HCT116 (cell line): Measurements from ENCODE around the gene BMF. TPM values are rescaled to one million over a fixed set of nuclear protein-coding genes. Genes with fewer than 3 reads are reported as not detected.

Source experiments
- ATAC-seq: fragments of 200-7000 bp; cut with Tn5 transposase; 2 replicates; pipeline ENCODE4 v1.9.1; 2020; ENCODE audit warnings: mild to moderate bottlenecking, moderate library complexity
- BruUV-seq: library from RNA; stranded (reverse); fragments of 400-500 nt; replicated peaks from 2 replicates; lab custom pipeline; 2021; lab: Mats Ljungman, UMichigan
- CTCF ChIA-PET: fragments of 300-600 bp; sonication (Branson Sonifier 250); formaldehyde crosslinking; loops from one replicate; lab custom pipeline; 2021; ENCODE audit warnings: antibody characterized with exemption; lab: Charles Lee
- POLR2A ChIA-PET: fragments of 300-600, 350-600 bp; sonication (Branson Sonifier 250); formaldehyde crosslinking; loops from one replicate; lab custom pipeline; 2021; ENCODE audit warnings: antibody characterized with exemption; lab: Charles Lee
- RAD21 ChIA-PET, 2 experiments: fragments of 300-600 bp; sonication (Branson Sonifier 250); formaldehyde crosslinking; loops; one replicate each; lab custom pipeline; 2023; ENCODE audit warnings: low total read pairs in 2 of 2; ENCODE audit not compliant: uncharacterized antibody in 2 of 2, unreplicated experiment in 2 of 2, low non-redundant PET in 1 of 2; lab: Charles Lee
- DNase-seq: peaks from one replicate; pipeline ENCODE4 v3.0.0-alpha.2; 2010; ENCODE audit warnings: low read depth, low spot score
- H2AFZ ChIP-seq: fragments of 200-600 bp; shearing (Covaris generic), sonication (generic); 2 replicates; pipeline ENCODE4 v1.6.1; 2017; ENCODE audit warnings: low read depth, mixed run types, mixed read lengths, antibody characterized with exemption, low read length; ENCODE audit not compliant: poor library complexity, severe bottlenecking
- H3K27ac ChIP-seq: 2 replicates; pipeline ENCODE4 v1.5.1; 2012; ENCODE audit warnings: low read depth, low read length
- H3K27me3 ChIP-seq: fragments of 200-600 bp; sonication (generic); 2 replicates; pipeline ENCODE4 v1.6.1; 2016; ENCODE audit warnings: mixed run types, low read length, mixed read lengths; ENCODE audit not compliant: insufficient read depth
- H3K36me3 ChIP-seq, 2 experiments: fragments of 200-500 bp in 1 of 2; fragments of 200-600 bp in 1 of 2; sonication (Bioruptor generic) in 1 of 2; sonication (generic) in 1 of 2; 2 replicates each; pipeline versions ENCODE4 v1.5.1 to v1.6.1; 2014 to 2016; ENCODE audit warnings: low read length in 2 of 2, inconsistent platforms in 1 of 2, mixed read lengths in 1 of 2, mixed run types in 1 of 2; ENCODE audit not compliant: insufficient read depth in 2 of 2, control insufficient read depth in 1 of 2
- H3K4me1 ChIP-seq, 2 experiments: fragments of 200-600 bp in 1 of 2; sonication (generic) in 1 of 2; 2 replicates each; pipeline versions ENCODE4 v1.5.1 to v1.6.1; 2012 to 2017; ENCODE audit warnings: low read length in 2 of 2, inconsistent platforms in 1 of 2, mild to moderate bottlenecking in 1 of 2, mixed read lengths in 1 of 2, mixed run types in 1 of 2, moderate library complexity in 1 of 2; ENCODE audit not compliant: insufficient read depth in 2 of 2, control insufficient read depth in 1 of 2
- H3K4me2 ChIP-seq: fragments of 200-600 bp; sonication (generic); 2 replicates; pipeline ENCODE4 v1.6.1; 2017; ENCODE audit warnings: mixed run types, low read length, mixed read lengths
- H3K4me3 ChIP-seq, 2 experiments: fragments of 200-600 bp in 1 of 2; sonication (generic) in 1 of 2; replicated peaks in 1 of 2; 2 replicates each; pipeline ENCODE4 v1.5.1; 2011 to 2016; ENCODE audit warnings: low read length in 2 of 2, control low read depth in 1 of 2, low read depth in 1 of 2, mild to moderate bottlenecking in 1 of 2, mixed read lengths in 1 of 2, mixed run types in 1 of 2
- H3K79me2 ChIP-seq: fragments of 200-600 bp; sonication (generic); 2 replicates; pipeline ENCODE4 v1.6.1; 2017; ENCODE audit warnings: mild to moderate bottlenecking, mixed run types, low read length, moderate library complexity, mixed read lengths; ENCODE audit not compliant: insufficient read depth
- H3K9ac ChIP-seq: fragments of 200-600 bp; sonication (generic); 2 replicates; pipeline ENCODE4 v1.6.1; 2016; ENCODE audit warnings: low read length, mixed read lengths
- H3K9me2 ChIP-seq: fragments of 200-600 bp; sonication (generic), shearing (Covaris generic); 2 replicates; pipeline ENCODE4 v1.6.1; 2017; ENCODE audit warnings: mixed run types, mild to moderate bottlenecking, moderate library complexity; ENCODE audit not compliant: insufficient read depth
- H3K9me3 ChIP-seq, 2 experiments: fragments of 200-500 bp in 1 of 2; fragments of 200-600 bp in 1 of 2; sonication (Bioruptor generic) in 1 of 2; sonication (generic) in 1 of 2; 2 replicates each; pipeline ENCODE4 v1.6.1; 2014 to 2017; ENCODE audit warnings: low read length in 2 of 2, mixed read lengths in 2 of 2, inconsistent platforms in 1 of 2, low read depth in 1 of 2, mild to moderate bottlenecking in 1 of 2, mixed run types in 1 of 2, moderate library complexity in 1 of 2; ENCODE audit not compliant: control insufficient read depth in 1 of 2, insufficient read depth in 1 of 2
- H4K20me1 ChIP-seq: fragments of 200-600 bp; sonication (generic), shearing (Covaris generic); 2 replicates; pipeline ENCODE4 v1.6.1; 2017; ENCODE audit warnings: mixed run types, mild to moderate bottlenecking, moderate library complexity; ENCODE audit not compliant: insufficient read depth
- CBX3 ChIP-seq: IDR thresholded peaks from 2 replicates; pipeline ENCODE4 v1.6.1; 2012; ENCODE audit warnings: low read depth
- CEBPB ChIP-seq: IDR thresholded peaks from 2 replicates; pipeline ENCODE4 v1.6.1; 2012; ENCODE audit warnings: low read depth
- EGR1 ChIP-seq: IDR thresholded peaks from 2 replicates; pipeline ENCODE4 v1.6.1; 2012; ENCODE audit warnings: low read depth
- ELF1 ChIP-seq: IDR thresholded peaks from 2 replicates; pipeline ENCODE4 v1.6.1; 2012; ENCODE audit warnings: low read depth, borderline replicate concordance
- EZH2 ChIP-seq: fragments of 200-600 bp; sonication (generic); IDR thresholded peaks from 2 replicates; pipeline ENCODE4 v1.6.1; 2017; ENCODE audit warnings: antibody characterized with exemption, mixed run types
- EZH2phosphoT487 ChIP-seq: fragments of 200-600 bp; IDR thresholded peaks from 2 replicates; pipeline ENCODE4 v1.6.1; 2018; ENCODE audit warnings: antibody characterized with exemption, borderline replicate concordance
- FOSL1 ChIP-seq: IDR thresholded peaks from 2 replicates; pipeline ENCODE4 v1.6.1; 2012; ENCODE audit warnings: low read depth
- JUND ChIP-seq: IDR thresholded peaks from 2 replicates; pipeline ENCODE4 v1.6.1; 2012
- POLR2AphosphoS5 ChIP-seq: IDR thresholded peaks from 2 replicates; pipeline ENCODE4 v1.6.1; 2011; ENCODE audit warnings: mild to moderate bottlenecking, low read depth, low read length, moderate library complexity
- RAD21 ChIP-seq: IDR thresholded peaks from 2 replicates; pipeline ENCODE4 v1.6.1; 2012; ENCODE audit warnings: low read depth, mild to moderate bottlenecking
- SIN3A ChIP-seq: IDR thresholded peaks from 2 replicates; pipeline ENCODE4 v1.6.1; 2012; ENCODE audit warnings: low read depth
- SP1 ChIP-seq: IDR thresholded peaks from 2 replicates; pipeline ENCODE4 v1.6.1; 2012; ENCODE audit warnings: low read depth
- SRF ChIP-seq: IDR thresholded peaks from 2 replicates; pipeline ENCODE4 v1.6.1; 2012; ENCODE audit warnings: low read depth
- TCF7L2 ChIP-seq: IDR thresholded peaks from 2 replicates; pipeline ENCODE4 v1.7.0; 2011; ENCODE audit warnings: borderline replicate concordance, inconsistent platforms; ENCODE audit not compliant: insufficient read depth, insufficient read length; ENCODE audit errors: extremely low read depth
- YY1 ChIP-seq: IDR thresholded peaks from 2 replicates; pipeline ENCODE4 v1.6.1; 2011; ENCODE audit warnings: low read length, low read depth, moderate library complexity, mild to moderate bottlenecking; ENCODE audit not compliant: insufficient replicate concordance; ENCODE audit errors: extremely low read depth
- ZFX ChIP-seq: fragments of 450-650 bp; IDR thresholded peaks from 2 replicates; pipeline ENCODE4 v1.6.1; 2017
- ZNF274 ChIP-seq: fragments of 200-500 bp; sonication (Bioruptor generic); IDR thresholded peaks from 2 replicates; pipeline ENCODE4 v1.6.1; 2014; ENCODE audit warnings: mild to moderate bottlenecking, low read depth, low read length, inconsistent platforms
- intact Hi-C: fragments of 100-400 bp; cut with micrococcal nuclease; formaldehyde crosslinking; loops from 2 replicates; pipeline ENCODE4 v1.10.0; 2022
- total RNA-seq: library from RNA; stranded (reverse); gene quantifications from one replicate; pipeline ENCODE4 v1.2.1, GENCODE V29; 2021; ENCODE audit not compliant: unreplicated experiment
- TF ChIP-seq, protein P1 (sequence below): IDR thresholded peaks from 2 replicates; pipeline ENCODE4 v1.6.1; 2012
- TF ChIP-seq, protein P2 (sequence below): IDR thresholded peaks from 2 replicates; pipeline ENCODE4 v1.6.1; 2012; ENCODE audit warnings: low read depth
- TF ChIP-seq, protein P3 (sequence below): IDR thresholded peaks from 2 replicates; pipeline ENCODE4 v1.6.1; 2011; ENCODE audit warnings: mild to moderate bottlenecking, low read length, moderate library complexity; ENCODE audit not compliant: insufficient replicate concordance; ENCODE audit errors: extremely low read depth

The BMF gene
- total RNA-seq, 1 experiment from 2014 or later, result 1.0 TPM

GRCh38 chr15:40075298-40076044 lies 33.2 kb downstream of the BMF start:
- no peak for TF ChIP-seq ZNF274
- no peak for TF ChIP-seq SIN3A
- TF ChIP-seq, protein P1, sequence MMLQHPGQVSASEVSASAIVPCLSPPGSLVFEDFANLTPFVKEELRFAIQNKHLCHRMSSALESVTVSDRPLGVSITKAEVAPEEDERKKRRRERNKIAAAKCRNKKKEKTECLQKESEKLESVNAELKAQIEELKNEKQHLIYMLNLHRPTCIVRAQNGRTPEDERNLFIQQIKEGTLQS, result no peak
- no peak for TF ChIP-seq EZH2phosphoT487
- no peak for TF ChIP-seq POLR2AphosphoS5
- TF ChIP-seq, protein P2, sequence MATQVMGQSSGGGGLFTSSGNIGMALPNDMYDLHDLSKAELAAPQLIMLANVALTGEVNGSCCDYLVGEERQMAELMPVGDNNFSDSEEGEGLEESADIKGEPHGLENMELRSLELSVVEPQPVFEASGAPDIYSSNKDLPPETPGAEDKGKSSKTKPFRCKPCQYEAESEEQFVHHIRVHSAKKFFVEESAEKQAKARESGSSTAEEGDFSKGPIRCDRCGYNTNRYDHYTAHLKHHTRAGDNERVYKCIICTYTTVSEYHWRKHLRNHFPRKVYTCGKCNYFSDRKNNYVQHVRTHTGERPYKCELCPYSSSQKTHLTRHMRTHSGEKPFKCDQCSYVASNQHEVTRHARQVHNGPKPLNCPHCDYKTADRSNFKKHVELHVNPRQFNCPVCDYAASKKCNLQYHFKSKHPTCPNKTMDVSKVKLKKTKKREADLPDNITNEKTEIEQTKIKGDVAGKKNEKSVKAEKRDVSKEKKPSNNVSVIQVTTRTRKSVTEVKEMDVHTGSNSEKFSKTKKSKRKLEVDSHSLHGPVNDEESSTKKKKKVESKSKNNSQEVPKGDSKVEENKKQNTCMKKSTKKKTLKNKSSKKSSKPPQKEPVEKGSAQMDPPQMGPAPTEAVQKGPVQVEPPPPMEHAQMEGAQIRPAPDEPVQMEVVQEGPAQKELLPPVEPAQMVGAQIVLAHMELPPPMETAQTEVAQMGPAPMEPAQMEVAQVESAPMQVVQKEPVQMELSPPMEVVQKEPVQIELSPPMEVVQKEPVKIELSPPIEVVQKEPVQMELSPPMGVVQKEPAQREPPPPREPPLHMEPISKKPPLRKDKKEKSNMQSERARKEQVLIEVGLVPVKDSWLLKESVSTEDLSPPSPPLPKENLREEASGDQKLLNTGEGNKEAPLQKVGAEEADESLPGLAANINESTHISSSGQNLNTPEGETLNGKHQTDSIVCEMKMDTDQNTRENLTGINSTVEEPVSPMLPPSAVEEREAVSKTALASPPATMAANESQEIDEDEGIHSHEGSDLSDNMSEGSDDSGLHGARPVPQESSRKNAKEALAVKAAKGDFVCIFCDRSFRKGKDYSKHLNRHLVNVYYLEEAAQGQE, result no peak
- no peak for TF ChIP-seq CEBPB
- no peak for TF ChIP-seq SP1
- TF ChIP-seq ELF1, result no peak
- TF ChIP-seq ZFX, result no peak
- TF ChIP-seq CBX3, result no peak
- no peak for TF ChIP-seq SRF
- no peak for TF ChIP-seq RAD21
- TF ChIP-seq FOSL1, result no peak
- no peak for TF ChIP-seq JUND
- TF ChIP-seq, protein P3, sequence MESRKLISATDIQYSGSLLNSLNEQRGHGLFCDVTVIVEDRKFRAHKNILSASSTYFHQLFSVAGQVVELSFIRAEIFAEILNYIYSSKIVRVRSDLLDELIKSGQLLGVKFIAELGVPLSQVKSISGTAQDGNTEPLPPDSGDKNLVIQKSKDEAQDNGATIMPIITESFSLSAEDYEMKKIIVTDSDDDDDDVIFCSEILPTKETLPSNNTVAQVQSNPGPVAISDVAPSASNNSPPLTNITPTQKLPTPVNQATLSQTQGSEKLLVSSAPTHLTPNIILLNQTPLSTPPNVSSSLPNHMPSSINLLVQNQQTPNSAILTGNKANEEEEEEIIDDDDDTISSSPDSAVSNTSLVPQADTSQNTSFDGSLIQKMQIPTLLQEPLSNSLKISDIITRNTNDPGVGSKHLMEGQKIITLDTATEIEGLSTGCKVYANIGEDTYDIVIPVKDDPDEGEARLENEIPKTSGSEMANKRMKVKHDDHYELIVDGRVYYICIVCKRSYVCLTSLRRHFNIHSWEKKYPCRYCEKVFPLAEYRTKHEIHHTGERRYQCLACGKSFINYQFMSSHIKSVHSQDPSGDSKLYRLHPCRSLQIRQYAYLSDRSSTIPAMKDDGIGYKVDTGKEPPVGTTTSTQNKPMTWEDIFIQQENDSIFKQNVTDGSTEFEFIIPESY, result no peak
- TF ChIP-seq TCF7L2, result no peak
- no peak for TF ChIP-seq YY1
- TF ChIP-seq EZH2, result no peak
- TF ChIP-seq EGR1, result no peak
- TF ChIP-seq, all 23 proteins: peak for 0
- no peak overlapping the region for H3K4me2 ChIP-seq
- no peak overlapping the region for H3K4me3 ChIP-seq
- H3K4me1 ChIP-seq, result no peaks in the 10 kb centered on the region; a peak in 1 of 4 replicates
- ChIA-PET CTCF (no interaction called here), RAD21 (interaction anchor here in 1 of 2 experiments (0.6 kb wide), 1 partner anchor 220 kb away, joined by 3 read pairs; no protein-coding TSS in a partner anchor), POLR2A (no interaction called here)
- H4K20me1 ChIP-seq, result no peaks in the 10 kb centered on the region
- H3K9me3 ChIP-seq, result no peaks in the 10 kb centered on the region
- H3K79me2 ChIP-seq, result no peaks in the 10 kb centered on the region
- BruUV-seq, result no TSS peak
- no peaks in the 10 kb centered on the region for H3K9me2 ChIP-seq
- H3K27ac ChIP-seq, result no peak overlapping the region
- H3K27me3 ChIP-seq, result peaks cover 5% of the 10 kb centered on the region; the same call in 1 of the 2 replicates
- H3K36me3 ChIP-seq, result no peaks in the 10 kb centered on the region
- ATAC-seq (no peak), DNase-seq (no peak)
- H2AFZ ChIP-seq, result no peak overlapping the region
- no peak overlapping the region for H3K9ac ChIP-seq
- intact Hi-C loops, result no loop called here
